ENCODE data around the gene MT1X.
A peak's percentile ranks its signal among the peaks of the same experiment; 100 is the strongest.
"Not testable (repeated sequence)": the region's sequence is repeated elsewhere in the genome, so short reads cannot be mapped to it uniquely, and the experiment has no call there.

The MT1X gene

GRCh38 chr16:56715126-56715525, 32.9 kb downstream of the MT1X start:
- no peak for DNase-seq

- DNase-seq, result peak; percentile 86
These were observed 34.5 kb downstream of the MT1X start for GRCh38 chr16:56716761-56717160.

GRCh38 chr16:56717532-56717931, 35.3 kb downstream of the MT1X start:
- DNase-seq, result not testable (repeated sequence)

GRCh38 chr16:56722200-56722842, 40.1 kb downstream of the MT1X start:
- DNase-seq, result no peak

GRCh38 chr16:56724191-56724590, 41.9 kb downstream of the MT1X start:
- DNase-seq, result no peak

- no peak for DNase-seq
These were observed 44.0 kb downstream of the MT1X start for GRCh38 chr16:56726283-56726682.

- no peak for DNase-seq
These were observed 44.7 kb downstream of the MT1X start for GRCh38 chr16:56726926-56727325.

GRCh38 chr16:56728027-56728426, 45.8 kb downstream of the MT1X start:
- no peak for DNase-seq

- DNase-seq, result no peak
These were observed 46.9 kb downstream of the MT1X start for GRCh38 chr16:56728980-56729734.

GRCh38 chr16:56729735-56730662, 47.7 kb downstream of the MT1X start, which contains the start of gene NUP93:
Gene NUP93 (plus strand): TSS chr16:56730129. CDS start chr16:56748248, 18,119 bp downstream.
- peak; percentile 68 for DNase-seq

- no peak for DNase-seq
These were observed 50.1 kb downstream of the MT1X start for GRCh38 chr16:56732366-56732765.

GRCh38 chr16:56732832-56733231, 50.6 kb downstream of the MT1X start:
- DNase-seq, result no peak

All from NCI-H524 treated with DMSO at 0.1 percent for 48 hours (cell line).